Measurements from ENCODE around the gene CCL27.

The CCL27 gene

GRCh38 chr9:34624475-34625185 lies 37.8 kb downstream of the CCL27 start:
- DNase-seq = no peak

- no peak for DNase-seq
Observed at GRCh38 chr9:34623374-34624235, 38.9 kb downstream of the CCL27 start.

- DNase-seq = peak; percentile 67 to 97 (median 87)
Observed at GRCh38 chr9:34620061-34620994, 42.1 kb downstream of the CCL27 start, which contains the start of gene DCTN3. DCTN3 (minus strand) TSS chr9:34620495; CDS start chr9:34620464, 31 bp downstream.

GRCh38 chr9:34615132-34615531 lies 47.3 kb downstream of the CCL27 start:
- no peak for DNase-seq

GRCh38 chr9:34612788-34613390 lies 49.6 kb downstream of the CCL27 start:
- peak in 4 of 5 experiments; percentile 47 to 68 (median 54) for DNase-seq

All from T-helper 2 cell (primary cell).